ENCODE data around the gene METTL27. TPM values are rescaled to one million over a fixed set of nuclear protein-coding genes. Genes with fewer than 3 reads are reported as not detected.

The METTL27 gene
- total RNA-seq, 4 donors from 2014 or later = 0.36 to 1.5 (median 0.53) TPM

DNA sequence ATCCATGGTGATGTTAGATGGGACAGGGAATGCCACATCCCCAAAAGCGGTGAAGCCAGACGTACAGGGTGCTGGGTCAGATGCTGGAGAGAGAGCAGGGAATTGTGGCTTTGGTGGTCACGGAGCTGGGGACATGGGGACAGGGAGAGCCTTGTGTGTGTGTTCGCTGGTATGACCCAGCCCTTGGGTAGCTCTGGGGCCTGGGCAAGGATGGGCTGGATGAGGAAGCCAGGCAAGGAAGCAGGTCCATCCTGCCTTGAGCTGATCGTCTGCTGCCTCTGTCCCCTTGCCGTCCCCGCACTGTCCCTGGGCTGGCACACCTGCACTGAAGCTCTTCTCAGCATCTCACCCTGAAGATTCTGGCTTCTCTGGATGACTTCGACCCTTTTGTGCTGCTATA lies 26.9 kb downstream of the METTL27 start:
- intact Hi-C loops (cut with DNase I; ENCODE audit: low total_unique reads) (no loop called here), in situ Hi-C loops (cut with MboI; ENCODE audit: low sequenced_read_pairs in 4 of 4) (loop anchor here in 1 of 4 donors (5.0 kb wide), 1 partner anchor 42 kb away; no protein-coding TSS in a partner anchor)
- Histone ChIP-seq H3K4me3 (no peak overlapping the region), H3K9me3 (no peaks in the 10 kb centered on the region), H3K27me3 (peaks cover 0 to 9% (median 0%) of the 10 kb centered on the region in 3 donors), H3K27ac (no peak overlapping the region), H3K36me3 (no peaks in the 10 kb centered on the region), H3K4me1 (no peaks in the 10 kb centered on the region)
- DNase-seq (no peak), ATAC-seq (no peak)
- no peak for TF ChIP-seq POLR2A (IDR thresholded peaks at IDR 0.05)
- TF ChIP-seq, protein P1, sequence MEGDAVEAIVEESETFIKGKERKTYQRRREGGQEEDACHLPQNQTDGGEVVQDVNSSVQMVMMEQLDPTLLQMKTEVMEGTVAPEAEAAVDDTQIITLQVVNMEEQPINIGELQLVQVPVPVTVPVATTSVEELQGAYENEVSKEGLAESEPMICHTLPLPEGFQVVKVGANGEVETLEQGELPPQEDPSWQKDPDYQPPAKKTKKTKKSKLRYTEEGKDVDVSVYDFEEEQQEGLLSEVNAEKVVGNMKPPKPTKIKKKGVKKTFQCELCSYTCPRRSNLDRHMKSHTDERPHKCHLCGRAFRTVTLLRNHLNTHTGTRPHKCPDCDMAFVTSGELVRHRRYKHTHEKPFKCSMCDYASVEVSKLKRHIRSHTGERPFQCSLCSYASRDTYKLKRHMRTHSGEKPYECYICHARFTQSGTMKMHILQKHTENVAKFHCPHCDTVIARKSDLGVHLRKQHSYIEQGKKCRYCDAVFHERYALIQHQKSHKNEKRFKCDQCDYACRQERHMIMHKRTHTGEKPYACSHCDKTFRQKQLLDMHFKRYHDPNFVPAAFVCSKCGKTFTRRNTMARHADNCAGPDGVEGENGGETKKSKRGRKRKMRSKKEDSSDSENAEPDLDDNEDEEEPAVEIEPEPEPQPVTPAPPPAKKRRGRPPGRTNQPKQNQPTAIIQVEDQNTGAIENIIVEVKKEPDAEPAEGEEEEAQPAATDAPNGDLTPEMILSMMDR (IDR thresholded peaks at IDR 0.05 in 4 of 5, conservative IDR thresholded peaks at IDR 0.05 in 1 of 5) = no peak

DNA sequence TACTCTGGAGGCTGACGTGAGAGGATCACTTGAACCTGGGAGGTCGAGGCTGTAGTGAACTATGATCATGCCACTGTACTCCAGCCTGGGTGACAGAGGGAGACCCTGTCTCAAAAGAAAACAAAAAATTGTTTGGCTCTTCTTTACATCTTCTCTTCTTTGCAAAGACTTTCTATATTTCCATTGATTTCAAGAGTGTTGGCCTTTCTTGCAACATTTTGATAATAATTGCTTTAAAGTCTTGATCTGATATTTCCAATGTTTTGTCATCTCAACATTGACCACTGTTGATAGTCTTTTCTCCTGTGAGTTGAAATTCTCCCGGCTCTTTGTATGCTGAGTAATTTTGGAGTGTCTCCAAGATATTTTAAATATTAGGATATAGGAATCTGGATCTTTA lies 29.3 kb downstream of the METTL27 start:
- Histone ChIP-seq H3K27me3 (peaks cover 0 to 11% (median 0%) of the 10 kb centered on the region in 3 donors), H3K36me3 (no peaks in the 10 kb centered on the region), H3K9me3 (no peaks in the 10 kb centered on the region), H3K4me3 (no peak overlapping the region), H3K4me1 (no peaks in the 10 kb centered on the region), H3K27ac (no peak overlapping the region)
- TF ChIP-seq POLR2A (IDR thresholded peaks at IDR 0.05) = no peak
- TF ChIP-seq, protein P1 (IDR thresholded peaks at IDR 0.05 in 4 of 5, conservative IDR thresholded peaks at IDR 0.05 in 1 of 5) = no peak
- intact Hi-C loops (cut with DNase I; ENCODE audit: low total_unique reads) (no loop called here), in situ Hi-C loops (cut with MboI; ENCODE audit: low sequenced_read_pairs in 4 of 4) (loop anchor here in 2 of 4 donors (5.0 kb wide), 2 partner anchors 39 to 44 kb away; no protein-coding TSS in a partner anchor)
- no peak for ATAC-seq
- no peak for DNase-seq

DNA sequence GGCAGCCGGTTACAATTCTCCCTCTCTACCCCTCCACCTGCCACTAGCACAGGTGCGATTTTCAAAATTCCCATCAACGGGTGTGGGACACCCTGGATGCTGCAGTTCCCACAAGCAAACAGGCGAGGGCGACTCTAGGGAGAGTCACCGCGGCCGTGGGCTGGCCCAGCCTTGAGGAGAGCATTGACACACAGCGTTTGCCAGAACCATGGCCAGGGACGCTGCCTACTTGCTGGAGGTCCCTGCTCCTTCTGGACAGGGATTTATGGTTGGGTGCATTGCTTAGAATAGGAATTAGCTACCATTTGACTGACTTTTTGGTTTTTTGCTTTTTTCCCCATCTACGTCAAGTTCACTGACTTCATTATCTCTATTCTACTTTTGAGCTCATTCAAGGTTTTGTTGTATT lies 30.6 kb downstream of the METTL27 start:
- Histone ChIP-seq H3K36me3 (no peaks in the 10 kb centered on the region), H3K4me3 (no peak overlapping the region), H3K27ac (no peak overlapping the region), H3K4me1 (no peaks in the 10 kb centered on the region), H3K9me3 (no peaks in the 10 kb centered on the region), H3K27me3 (peaks cover 0 to 11% (median 0%) of the 10 kb centered on the region in 3 donors)
- no peak for TF ChIP-seq POLR2A (IDR thresholded peaks at IDR 0.05)
- TF ChIP-seq, protein P1 (IDR thresholded peaks at IDR 0.05 in 4 of 5, conservative IDR thresholded peaks at IDR 0.05 in 1 of 5) = peak; percentile 47 to 81 (median 63)
- in situ Hi-C loops (cut with MboI; ENCODE audit: low sequenced_read_pairs in 4 of 4) = loop anchor here in 2 of 4 donors (5.0 kb wide), 2 partner anchors 41 to 46 kb away; no protein-coding TSS in a partner anchor
- peak; percentile 42 to 58 for ATAC-seq
- intact Hi-C loops (cut with DNase I; ENCODE audit: low total_unique reads) = loop anchor here (1.0 kb wide), 1 partner anchor 44 kb away; no protein-coding TSS in a partner anchor
- peak; percentile 31 to 41 for DNase-seq

DNA sequence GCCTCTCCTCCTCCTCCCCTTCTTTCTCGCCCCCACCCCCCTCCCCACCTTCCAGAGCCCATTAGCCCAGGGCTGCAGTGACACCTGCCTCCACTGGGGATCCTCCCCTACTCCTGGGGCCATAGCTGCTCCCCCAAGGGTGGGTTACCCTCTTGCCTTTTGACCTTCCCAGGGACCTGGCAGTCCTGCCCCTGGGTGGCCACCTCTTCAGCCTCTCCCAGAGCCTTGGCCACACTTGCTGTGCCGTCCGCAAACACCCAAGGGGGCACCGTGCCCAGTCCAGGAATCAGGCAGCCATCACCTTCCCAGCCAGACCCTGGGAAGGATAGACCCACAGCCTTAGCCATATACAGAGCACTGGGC lies 31.3 kb downstream of the METTL27 start:
- Histone ChIP-seq H3K4me3 (no peak overlapping the region), H3K27me3 (peaks cover 0 to 11% (median 0%) of the 10 kb centered on the region in 3 donors), H3K4me1 (no peaks in the 10 kb centered on the region), H3K9me3 (no peaks in the 10 kb centered on the region), H3K27ac (no peak overlapping the region), H3K36me3 (no peaks in the 10 kb centered on the region)
- ATAC-seq (no peak), DNase-seq (no peak)
- intact Hi-C loops (cut with DNase I; ENCODE audit: low total_unique reads) = loop anchor here (1.0 kb wide), 1 partner anchor 44 kb away; no protein-coding TSS in a partner anchor
- no peak for TF ChIP-seq POLR2A (IDR thresholded peaks at IDR 0.05)
- TF ChIP-seq, protein P1 (IDR thresholded peaks at IDR 0.05 in 4 of 5, conservative IDR thresholded peaks at IDR 0.05 in 1 of 5) = no peak
- in situ Hi-C loops (cut with MboI; ENCODE audit: low sequenced_read_pairs in 4 of 4) = loop anchor here in 2 of 4 donors (5.0 kb wide), 2 partner anchors 41 to 46 kb away; no protein-coding TSS in a partner anchor
